Stimulated activated CD8-positive, alpha-beta memory T cell treated with anti-CD3 and anti-CD28 coated beads, Interleukin-4, amount 100 ng/mL, for 1 hour (primary cell): ENCODE results near the gene PLXNC1.
A peak's percentile ranks its signal among the peaks of the same experiment; 100 is the strongest.

Source experiments
- DNase-seq, 2 donors: peaks; one replicate each; pipeline ENCODE4 v3.0.0-alpha.2; 2020; ENCODE audit warnings: low read depth in 2 of 2, low spot score in 1 of 2

Gene PLXNC1

DNA sequence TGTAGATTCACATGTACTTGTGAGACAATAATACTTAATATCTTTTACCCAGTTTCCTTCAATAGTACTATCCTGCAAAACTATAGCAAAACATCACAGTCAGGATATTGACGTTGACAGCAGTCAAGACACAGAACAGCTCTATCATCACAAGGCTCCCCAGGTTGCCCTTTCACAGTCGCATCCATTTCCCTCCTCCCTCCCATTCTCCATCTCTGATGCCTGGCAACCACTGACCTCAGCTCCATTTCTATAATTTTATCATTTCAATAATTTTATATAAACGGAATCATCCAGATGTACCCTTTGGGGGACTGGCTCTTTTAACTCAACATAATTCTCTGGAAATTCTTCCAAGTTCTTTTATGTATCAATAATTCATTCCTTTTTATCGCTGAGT, 81.5 kb downstream of the PLXNC1 start:
- DNase-seq: no peak

DNA sequence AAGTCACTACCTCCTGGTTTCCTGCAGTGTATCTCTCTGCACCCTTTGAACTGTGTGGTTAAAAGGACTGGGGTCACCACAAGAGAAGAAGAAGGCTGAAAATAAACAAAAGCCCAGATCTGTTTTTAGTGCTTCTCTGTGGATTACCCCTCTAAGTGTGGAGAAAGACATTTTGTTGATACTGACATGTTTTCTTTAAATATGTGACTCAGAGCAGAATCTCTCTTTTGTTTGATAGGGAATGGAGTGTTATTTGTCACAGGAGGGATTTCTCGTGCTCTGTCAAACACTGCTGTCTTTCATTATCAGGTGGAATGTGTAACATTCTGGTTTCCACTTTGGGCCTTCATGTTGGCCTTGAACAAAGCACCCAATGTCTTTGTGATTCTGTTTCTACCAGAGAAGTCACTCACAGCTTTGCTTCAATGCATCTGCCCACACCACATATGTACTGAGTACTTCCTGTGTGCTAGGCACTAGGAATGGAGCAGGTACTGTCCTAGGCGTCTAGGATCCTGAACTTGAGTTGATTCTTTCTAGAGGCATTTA, 82.1 kb downstream of the PLXNC1 start:
- no peak for DNase-seq

DNA sequence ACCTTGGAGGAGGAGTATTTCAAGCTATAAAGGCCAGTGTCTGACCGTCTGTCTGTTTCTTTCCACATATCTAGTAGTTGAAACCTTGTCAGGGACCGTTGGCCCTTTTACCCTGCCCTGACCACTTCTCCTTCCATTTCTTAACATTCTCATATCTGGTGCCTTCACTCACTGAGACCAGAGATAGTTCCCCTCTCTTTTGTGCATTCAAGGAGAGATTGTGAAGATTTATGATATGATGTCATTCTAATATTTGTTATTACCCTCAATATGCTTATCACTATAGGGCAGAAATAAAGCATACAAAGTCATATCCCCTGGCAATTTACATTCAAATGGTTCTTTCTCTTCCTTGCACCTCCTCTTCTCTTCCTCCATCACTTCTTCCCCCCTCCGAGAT, 83.3 kb downstream of the PLXNC1 start:
- DNase-seq: no peak

DNA sequence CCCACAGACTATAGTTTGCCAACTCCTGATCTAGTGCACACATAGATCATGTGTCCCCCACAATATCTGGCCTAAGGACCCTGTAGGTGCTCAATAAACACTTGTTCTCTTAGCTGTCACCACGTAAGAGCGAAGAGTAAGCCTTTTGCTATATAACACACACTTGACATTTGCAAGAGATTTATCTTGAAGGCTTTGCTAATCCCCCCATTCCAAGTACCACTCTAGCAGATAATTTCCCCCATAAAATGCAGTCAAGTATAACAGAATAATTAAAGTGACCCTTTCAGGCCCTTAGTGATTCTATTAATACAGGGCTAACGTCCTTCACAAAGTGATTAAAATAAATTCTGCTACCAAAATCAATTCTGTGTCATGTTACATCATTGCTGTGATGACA, 87.5 kb downstream of the PLXNC1 start:
- DNase-seq: no peak

DNA sequence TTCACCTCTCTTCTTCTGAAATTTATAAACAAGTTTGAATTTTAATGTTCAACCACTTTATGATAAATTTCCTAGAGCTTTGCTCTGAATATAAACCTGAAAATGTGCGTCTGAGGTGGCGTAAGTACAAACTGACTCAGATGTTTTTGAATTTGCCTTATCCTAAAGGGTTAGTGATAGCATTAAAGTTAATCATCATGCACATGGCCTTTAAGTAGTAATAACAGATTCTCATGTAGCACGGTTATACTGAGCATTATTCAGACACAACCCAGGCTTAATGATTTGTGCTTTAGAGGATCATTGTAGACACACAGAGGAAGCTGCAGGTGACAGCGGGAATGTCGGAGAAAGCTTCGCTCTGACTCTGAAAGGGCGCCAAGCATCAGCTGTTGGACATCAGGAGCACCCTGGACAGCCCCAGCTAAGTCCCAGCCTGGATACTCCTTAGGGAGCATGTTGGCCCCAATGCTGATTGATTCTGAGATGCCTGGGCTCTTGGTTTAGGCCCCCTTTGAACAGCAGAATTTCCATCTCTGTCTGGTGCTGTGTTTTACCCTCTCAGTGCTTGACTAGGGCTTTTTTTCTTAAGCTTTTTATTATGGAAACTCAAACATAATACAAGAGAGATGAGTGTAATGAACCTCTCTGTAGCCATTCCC, 91.1 kb downstream of the PLXNC1 start:
- DNase-seq: no peak

DNA sequence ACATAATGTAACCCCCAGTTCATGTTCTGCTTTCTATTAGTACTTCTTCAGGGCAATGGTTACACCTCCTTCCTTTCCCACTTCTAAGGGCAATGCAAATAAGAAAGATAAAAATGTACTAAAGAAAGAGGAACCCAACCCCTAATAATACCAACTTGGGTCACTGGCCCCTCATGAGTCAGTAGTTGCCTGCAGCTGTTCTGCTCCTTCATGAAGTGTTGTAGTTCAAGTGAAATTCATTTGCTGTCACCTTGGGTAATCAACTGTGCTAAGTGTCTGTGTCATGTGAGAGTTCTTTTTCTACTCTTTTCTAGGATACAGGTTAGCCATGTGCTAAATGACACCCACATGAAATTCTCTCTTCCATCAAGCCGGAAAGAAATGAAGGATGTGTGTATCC, 91.8 kb downstream of the PLXNC1 start:
- no peak for DNase-seq

DNA sequence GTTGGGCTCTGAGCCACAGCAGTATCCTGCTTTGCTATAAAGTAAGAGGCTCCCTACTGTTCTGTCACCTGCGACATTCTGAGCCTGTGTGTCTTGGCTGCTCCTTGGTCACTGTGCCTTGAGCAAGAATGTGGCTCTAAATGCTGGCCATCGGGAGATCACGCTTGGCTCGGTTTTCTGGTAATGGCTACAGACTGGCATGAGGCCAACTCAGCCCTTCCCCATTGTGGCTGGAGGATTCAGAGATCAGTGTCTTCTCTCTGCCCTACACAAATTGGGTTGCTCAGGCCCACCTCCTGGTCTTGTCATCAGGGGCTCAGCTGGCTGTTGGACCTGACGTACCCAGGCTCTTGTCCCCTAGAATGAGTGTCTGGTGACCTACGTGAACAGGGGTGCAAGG, 94.5 kb downstream of the PLXNC1 start:
- DNase-seq: no peak

DNA sequence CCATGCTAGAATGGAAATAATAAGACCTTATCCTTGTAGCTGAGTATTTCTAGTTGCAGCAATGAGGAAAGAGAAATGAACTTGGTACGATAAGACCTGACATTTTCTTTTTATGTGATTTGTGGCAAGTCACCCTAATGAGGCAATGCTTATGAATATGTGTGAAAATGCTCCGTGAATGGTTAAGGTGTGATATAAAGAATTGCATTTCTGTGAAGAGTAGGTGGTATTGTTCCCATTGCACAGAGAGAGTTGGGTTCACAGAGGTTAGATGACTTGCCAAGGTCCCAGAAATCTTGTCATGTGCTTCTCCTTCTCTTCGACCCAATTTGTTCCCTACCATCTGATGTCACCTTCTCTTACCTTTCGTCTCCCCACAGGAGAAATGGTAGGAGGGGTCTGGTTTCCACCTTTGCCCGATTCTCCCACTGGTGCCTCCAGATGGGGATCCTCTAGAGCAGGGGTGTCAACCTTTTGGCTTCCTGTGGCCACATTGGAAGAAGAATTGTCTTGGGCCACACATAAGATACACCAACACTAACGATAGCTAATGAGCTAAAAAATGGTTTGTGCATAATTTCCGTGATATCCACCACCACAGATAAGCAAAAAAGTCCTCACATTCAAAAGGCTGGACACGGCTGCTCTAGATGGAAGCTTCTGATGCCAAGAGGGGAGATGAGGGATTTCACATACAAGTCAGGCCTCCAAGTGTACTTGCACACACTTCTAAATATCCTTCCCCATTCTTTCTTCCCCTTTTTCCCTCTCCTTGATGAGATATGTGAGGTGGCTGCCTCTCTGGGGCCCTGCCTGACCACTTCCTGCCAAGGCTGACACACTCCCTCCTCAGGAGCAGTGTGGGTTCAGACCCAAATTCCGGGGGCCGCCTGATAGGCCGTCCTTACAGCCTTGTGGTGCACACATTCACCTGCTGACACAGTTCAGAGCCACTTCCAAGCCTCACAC, 96.1 kb downstream of the PLXNC1 start:
- DNase-seq: peak in 1 of 2 donors; percentile 12

DNA sequence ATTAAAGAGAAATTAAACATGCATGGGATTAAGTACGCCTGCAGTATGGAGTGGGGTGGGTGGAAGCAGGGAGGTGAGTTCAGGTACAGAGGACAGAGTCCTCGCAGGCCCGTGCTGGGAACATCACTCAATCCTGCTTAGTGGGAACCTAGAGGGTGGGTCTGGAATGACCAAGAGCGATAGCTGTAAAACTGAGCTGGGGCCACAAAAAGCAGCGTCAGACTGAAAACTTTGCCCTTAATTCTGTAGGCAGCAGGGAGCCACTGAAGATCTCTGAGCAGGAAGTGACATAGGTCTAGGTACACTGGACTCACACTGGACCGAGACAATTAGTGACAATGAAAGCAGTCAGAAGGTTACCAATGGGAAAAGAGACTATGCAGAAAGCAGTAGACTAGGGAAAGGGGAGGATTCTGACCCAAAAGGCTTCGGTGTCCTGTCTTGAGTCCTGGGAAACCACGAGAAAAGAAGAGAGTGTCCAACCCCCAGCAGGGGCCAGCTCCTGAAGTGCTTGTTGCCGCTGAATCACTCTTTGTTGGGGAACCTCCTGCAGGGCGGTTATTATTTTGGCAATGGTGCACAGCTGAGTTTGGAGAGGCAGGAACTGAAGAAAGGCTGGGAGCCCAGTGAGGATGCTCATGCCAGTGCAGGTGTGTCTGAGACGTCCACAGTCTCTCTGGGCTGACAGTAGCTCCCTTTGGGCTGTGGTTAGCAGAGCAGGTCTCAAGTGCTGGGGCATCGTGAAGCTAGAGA, 97.4 kb downstream of the PLXNC1 start:
- DNase-seq: no peak

DNA sequence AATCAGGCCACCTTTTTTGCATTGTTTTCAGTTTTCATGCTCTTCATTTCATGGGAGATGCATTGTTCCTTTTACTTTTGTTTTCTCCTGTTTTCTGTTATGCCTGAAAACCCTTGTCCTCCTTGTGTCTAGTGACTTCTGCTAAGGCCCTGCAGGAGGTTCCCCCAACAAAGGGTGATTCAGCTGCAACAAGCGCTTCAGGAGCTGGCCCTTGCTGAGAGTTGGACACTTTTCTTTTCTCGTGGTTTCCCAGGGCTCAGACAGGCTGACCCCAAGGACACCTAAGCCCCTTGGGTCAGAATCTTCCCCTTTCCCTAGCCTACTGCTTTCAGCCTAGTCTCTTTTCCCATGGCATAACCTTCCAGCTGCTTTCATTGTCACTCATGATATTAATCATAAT, 98.9 kb downstream of the PLXNC1 start:
- DNase-seq: no peak

DNA sequence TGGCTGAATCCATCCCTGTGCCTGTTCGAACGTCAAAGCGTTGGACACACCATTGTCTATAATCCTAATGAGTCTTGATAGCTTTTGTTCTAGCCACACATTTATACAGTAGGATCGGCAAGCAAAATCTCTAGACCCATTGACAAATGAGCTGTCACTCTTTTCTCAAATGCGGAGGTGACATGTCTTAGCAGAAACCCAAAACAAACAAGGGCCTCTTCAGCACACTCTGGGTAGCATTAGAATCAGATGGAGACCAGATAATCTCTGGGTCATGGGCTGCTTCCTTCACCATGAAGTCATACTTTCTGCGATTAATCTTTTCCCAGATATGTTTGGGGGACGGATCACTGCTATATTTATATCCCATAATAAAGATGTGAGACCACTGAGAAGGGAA, 100.2 kb downstream of the PLXNC1 start:
- no peak for DNase-seq

DNA sequence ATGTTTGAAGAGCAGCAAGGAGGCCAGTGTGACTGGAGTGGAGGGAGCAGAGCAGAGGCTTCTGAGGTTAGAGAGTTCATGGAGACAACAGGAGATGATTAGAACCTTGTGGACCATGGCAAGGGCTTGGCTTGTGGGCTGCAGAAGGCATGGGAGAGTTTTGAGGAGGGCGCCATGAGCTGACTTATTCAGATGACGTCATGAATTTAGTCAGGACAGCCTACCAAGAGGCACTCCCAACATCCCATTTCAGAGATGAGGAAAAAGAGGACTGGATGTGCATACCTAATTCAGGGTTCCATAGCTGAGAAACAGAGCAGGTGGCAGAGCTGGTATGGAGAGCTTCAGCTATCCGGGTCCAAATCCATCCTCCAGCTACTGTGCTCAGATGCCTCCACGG, 101.8 kb downstream of the PLXNC1 start:
- DNase-seq: no peak

DNA sequence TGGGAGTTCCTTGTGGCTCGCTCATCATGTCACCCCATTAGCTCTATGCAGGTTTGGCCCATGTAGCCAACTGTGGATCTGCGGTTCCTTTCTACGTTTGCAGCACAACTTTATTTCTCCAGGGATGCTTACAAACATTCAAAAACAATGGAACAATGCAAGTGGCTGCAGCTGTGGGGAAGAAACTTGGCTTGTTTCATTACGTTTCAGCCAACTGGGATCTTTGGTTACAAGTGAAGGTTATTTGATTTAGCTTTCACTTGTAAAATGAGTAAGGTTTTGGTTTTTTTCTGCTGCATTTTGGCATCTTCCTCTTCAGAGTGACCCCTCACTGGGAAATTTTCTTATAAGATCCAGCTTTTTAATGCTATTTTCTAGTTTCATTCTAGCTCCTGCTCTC, 105.9 kb downstream of the PLXNC1 start:
- DNase-seq: no peak

DNA sequence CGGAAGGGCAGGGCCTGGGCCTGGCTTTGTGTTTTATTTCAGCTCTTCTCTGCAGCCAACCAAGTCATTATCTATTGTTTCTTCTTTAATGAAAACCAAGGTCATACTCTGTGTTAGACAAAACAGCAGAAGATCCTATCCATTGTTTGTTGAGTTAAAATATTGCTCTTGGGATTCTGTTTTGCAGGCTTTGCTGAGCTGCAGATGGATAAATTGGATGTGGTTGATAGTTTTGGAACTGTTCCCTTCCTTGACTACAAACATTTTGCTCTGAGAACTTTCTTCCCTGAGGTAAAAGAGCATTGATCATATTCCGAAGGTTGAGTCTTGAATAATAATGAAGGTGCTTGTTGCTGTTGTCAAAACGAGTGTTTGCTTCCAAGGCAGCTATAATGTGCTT, 106.6 kb downstream of the PLXNC1 start:
- DNase-seq: no peak

DNA sequence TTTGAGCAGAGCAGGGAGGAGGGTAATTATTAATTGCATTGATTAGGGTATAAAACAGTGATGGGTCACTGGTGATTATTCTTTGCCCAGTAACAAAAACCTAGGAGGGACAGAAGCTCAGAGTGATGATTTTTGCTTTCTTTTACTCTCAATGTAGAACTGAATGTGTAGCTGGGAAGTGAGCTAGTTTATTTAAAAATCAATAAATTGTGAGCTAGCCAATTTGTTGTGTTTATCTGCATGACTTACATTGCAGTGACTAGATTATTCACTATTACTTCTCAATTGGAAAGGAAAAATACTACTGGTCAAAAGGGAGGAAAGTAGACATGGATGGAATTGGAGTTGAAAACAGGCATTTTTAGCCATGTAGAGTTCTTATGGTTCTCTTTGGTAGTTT, 107.1 kb downstream of the PLXNC1 start:
- DNase-seq: no peak

DNA sequence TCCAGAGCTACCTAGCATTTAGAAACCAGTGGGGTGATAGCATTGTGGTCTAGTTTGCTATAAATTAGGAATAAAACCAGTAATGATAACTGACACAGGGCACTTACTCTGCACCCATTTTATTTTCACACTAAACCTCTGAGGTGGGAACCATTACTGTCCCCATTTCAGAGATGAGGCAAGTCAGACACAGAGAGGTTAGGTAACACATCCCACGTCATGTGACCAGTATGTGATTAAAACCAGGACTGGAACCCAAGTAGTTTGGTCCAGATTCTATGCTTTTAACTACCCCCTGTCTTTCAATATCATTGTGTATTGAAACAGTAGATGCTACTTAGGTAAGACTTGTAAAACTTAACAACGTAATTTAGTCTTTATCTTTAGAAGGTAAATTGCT, 110.2 kb downstream of the PLXNC1 start:
- no peak for DNase-seq

DNA sequence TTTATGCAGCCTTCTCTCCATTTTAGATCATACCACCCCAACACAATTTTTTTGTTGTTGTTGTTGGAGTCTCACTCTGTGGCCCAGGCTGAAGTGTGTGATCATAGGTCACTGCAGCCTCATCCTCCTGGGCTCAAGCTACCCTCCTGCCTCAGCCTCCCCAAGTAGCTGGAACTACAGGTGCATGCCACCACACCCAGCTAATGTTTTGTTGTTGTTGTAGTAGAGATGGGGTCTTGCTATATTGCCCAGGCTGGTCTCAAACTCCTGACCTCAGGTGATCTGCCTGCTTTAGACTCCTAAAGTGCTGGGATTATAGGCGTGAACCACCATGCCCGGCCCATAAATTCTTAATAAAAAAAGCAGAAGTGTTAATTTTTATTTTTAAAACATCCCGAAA, 111.6 kb downstream of the PLXNC1 start:
- no peak for DNase-seq

DNA sequence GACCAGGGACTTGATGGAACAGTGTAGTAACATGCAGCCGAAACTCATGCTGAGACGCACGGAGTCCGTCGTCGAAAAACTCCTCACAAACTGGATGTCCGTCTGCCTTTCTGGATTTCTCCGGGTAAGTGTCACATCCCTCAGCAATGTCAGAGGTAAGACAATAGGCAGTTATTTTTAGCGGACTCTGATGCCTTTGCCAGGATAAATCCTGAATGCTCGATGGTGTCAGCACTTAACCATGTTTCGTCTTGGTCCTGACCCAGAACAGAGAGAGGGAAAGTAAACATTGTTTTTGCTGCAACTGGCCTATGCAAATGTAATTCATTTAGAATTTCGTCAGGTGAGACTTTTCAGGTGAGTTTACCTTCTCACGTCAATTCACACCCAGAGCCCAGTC, 112.3 kb downstream of the PLXNC1 start:
- no peak for DNase-seq

DNA sequence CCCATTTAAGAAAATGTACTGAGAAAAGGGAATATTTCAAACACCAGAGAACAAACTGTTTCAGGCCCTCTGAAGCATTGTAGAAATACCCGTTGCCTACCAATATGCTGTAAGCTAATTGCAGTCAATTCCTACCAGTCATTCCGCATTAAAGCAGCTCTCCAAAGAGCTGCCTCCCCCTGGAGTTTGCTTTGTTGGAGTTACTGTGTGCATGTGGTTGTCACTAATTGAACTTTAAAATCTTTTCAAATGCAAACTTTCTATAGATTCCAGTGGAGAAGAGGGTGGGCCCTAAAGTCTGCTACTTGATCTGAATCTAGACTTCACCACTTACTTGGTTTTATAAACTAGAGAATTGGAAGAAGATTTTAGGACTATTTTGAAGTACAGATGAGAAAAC, 112.7 kb downstream of the PLXNC1 start:
- DNase-seq: no peak

DNA sequence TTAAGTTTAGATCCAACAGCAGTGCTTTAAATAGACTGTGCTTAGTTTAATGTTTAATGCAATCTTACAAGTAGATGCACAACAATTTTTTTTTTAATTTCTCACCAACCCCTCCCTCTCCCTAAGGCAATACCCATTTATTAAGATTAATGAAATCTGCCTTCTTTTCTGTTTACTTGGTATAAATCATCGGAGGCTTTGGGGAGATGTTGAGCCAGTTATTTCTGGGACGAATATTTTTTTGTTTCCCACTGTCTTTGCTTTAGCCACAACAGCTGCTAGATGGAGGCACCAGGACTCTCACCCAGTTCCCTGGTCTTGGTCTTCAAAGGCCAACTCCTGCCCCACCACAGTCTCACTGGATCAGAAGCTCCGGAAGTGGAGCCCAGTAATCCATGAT, 113.4 kb downstream of the PLXNC1 start:
- DNase-seq: no peak

DNA sequence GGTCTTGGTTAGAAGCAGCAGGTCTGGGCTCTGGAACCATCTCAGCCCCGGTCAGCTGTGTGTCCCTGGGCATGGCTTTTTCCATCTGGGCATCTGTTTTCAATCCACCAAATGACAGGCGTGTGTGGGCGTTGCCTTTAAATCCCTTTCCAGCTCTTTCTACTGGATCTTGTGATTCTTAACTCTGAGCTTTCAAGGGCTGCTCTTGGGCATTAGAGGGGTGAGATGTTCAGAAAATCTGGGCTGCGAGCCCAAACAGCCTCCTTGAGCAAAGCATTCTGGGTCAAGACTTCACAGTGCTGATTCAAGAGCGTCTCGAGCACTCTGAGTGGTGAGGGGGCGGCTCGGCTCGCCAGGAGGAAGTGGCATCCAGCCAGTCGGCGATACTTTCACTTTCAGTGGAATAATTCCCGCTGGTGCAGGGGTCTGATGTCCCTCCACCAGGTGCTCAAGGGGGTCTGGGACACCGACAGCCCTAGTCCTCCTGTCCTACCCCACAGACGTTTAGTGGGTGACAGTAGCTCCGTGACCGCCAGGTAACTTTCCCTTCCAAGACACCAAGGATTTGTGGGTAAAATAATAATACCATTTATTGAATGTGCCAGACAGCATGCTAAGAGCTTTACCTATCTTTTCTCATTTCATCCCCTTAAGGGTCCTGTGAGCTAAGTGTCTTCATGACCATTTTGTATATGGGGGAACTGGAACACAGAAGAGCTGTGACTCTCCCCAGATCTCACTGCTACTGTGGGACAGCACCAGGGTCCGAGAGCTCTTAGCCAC, 114.0 kb downstream of the PLXNC1 start:
- DNase-seq: peak; percentile 43 to 55
